Right lobe of liver (tissue), 6 donors: ENCODE data around the gene CMYA5. TPM values are rescaled to one million over a fixed set of nuclear protein-coding genes. Genes with fewer than 3 reads are reported as not detected.

ENCODE experiments used
- ATAC-seq, 4 donors: fragments of 200-7000 bp; cut with Tn5 transposase; one replicate each; pipeline ENCODE4 v1.9.1; 2020; ENCODE audit warnings: mild to moderate bottlenecking in 4 of 4, moderate library complexity in 4 of 4
- DNase-seq, 3 donors: peaks; one replicate each; pipeline ENCODE4 v3.0.0-alpha.2; 2020
- H3K27ac ChIP-seq, 3 donors: fragments of 200-600 bp; one replicate each; pipeline ENCODE4 v1.8.0; 2022
- H3K27me3 ChIP-seq, 2 donors: fragments of 200-600 bp; one replicate each; pipeline ENCODE4 v1.8.0; 2022
- H3K36me3 ChIP-seq, 4 donors: fragments of 200-600 bp; sonication (generic) in 1 of 4; one replicate each; pipeline versions ENCODE4 v1.5.1 to v1.8.0; 2017 to 2022; ENCODE audit warnings: control low read depth in 1 of 4
- H3K4me1 ChIP-seq, 4 donors: fragments of 200-600 bp; sonication (generic) in 1 of 4; one replicate each; pipeline versions ENCODE4 v1.5.1 to v1.8.0; 2017 to 2022; ENCODE audit warnings: control low read depth in 1 of 4
- H3K4me3 ChIP-seq, 3 donors: fragments of 200-600 bp; one replicate each; pipeline ENCODE4 v1.8.0; 2022
- H3K9me3 ChIP-seq, 4 donors: fragments of 200-600 bp; sonication (generic) in 1 of 4; one replicate each; pipeline versions ENCODE4 v1.5.1 to v1.8.0; 2017 to 2022; ENCODE audit warnings: control low read depth in 1 of 4
- CTCF ChIP-seq, 4 donors: fragments of 200-600 bp in 3 of 4; fragments of 450-650 bp in 1 of 4; IDR thresholded peaks; one replicate each; pipeline versions ENCODE4 v1.5.1 to v1.8.0; 2016 to 2022; ENCODE audit warnings: antibody characterized with exemption in 4 of 4, mild to moderate bottlenecking in 2 of 4
- POLR2A ChIP-seq: fragments of 450-650 bp; IDR thresholded peaks from one replicate; pipeline ENCODE4 v1.6.1; 2017; ENCODE audit warnings: antibody characterized with exemption, mild to moderate bottlenecking
- WGBS: methylation state at CpG from one replicate; pipeline ENCODE4 v1.1.6; 2018; ENCODE audit warnings: low coverage, low lambda C conversion rate; ENCODE audit not compliant: insufficient coverage; ENCODE audit errors: missing lambda C conversion rate; 5-methylcytosine and 5-hydroxymethylcytosine counted together
- intact Hi-C, 2 donors: fragments of 100-400 bp; cut with DNase I; formaldehyde crosslinking; loops; one replicate each; pipeline versions ENCODE4 v1.11.2 to v1.14.1; 2022
- total RNA-seq, 6 experiments: library from RNA; depleted of rRNA in 2 of 6; stranded (reverse); fragments of >200 nt in 2 of 6; fragmentation: NEBNext Ultra II Directional in 3 of 6; extraction: Animal tissue kit (Norgen Biotek cat#: 25700) in 3 of 6; gene quantifications; one replicate each; pipeline versions ENCODE4 v1.1.0 to v1.2.4, GENCODE V29; 2016 to 2023
- donor health status: DM: no; HTN: yes; CAD: no.
- donor health status: DM: no; HTN: no; CAD: no.
- donor health status: DM: no; HTN: no; CAD: no.
- donor health status: DM: no; HTN: yes; CAD: no.
- donor health status: DM: no; HTN: yes; CAD: no.

Gene CMYA5
- total RNA-seq, 6 experiments from 2014 or later = 1.1 to 5.8 (median 2.8) TPM

GRCh38 chr5:79791843-79792242 is 102.2 kb downstream of the CMYA5 start:
- TF ChIP-seq CTCF (IDR thresholded peaks at IDR 0.05) (no peak), POLR2A (no peak)
- Histone ChIP-seq H3K4me3 (no peak overlapping the region), H3K4me1 (peaks cover 0 to 32% (median 5%) of the 10 kb centered on the region in 4 donors), H3K27me3 (no peaks in the 10 kb centered on the region), H3K9me3 (no peaks in the 10 kb centered on the region), H3K36me3 (no peaks in the 10 kb centered on the region), H3K27ac (peak overlapping the region in 1 of 3 donors; percentile 20)
- intact Hi-C loops = no loop called here
- 48% methylated on average over 3 of the region's 3 CpGs for WGBS
- DNase-seq (peak; percentile 54 to 72 (median 65)), ATAC-seq (peak; percentile 82 to 95 (median 90))

GRCh38 chr5:79792463-79792862 is 102.8 kb downstream of the CMYA5 start:
- TF ChIP-seq CTCF (IDR thresholded peaks at IDR 0.05) = no peak
- TF ChIP-seq POLR2A = no peak
- ATAC-seq (peak in 3 of 4 donors; percentile 50 to 72 (median 63)), DNase-seq (no peak)
- Histone ChIP-seq H3K4me1 (peaks cover 0 to 26% (median 5%) of the 10 kb centered on the region in 4 donors), H3K27me3 (no peaks in the 10 kb centered on the region), H3K9me3 (no peaks in the 10 kb centered on the region), H3K36me3 (no peaks in the 10 kb centered on the region), H3K4me3 (no peak overlapping the region), H3K27ac (peak overlapping the region in 1 of 3 donors; percentile 20)
- intact Hi-C loops = no loop called here

DNA sequence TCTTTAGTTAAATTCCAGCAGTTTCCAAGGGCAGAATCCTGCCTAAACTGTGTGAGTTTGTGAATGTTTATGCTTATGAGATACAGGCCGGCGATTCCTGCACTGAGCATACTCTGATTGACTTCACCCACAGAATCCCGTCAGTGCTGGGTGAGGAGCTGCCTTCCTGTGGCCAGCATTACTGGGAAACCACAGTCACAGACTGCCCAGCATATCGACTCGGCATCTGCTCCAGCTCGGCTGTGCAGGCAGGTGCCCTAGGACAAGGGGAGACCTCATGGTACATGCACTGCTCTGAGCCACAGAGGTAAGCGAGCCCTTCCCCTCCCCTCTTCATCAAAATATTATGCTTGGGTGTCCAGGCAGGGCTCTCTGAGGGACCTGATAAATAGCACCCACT is 103.7 kb downstream of the CMYA5 start:
- H3K9me3 ChIP-seq = no peaks in the 10 kb centered on the region
- no peaks in the 10 kb centered on the region for H3K27me3 ChIP-seq
- WGBS = 67% methylated on average over 1 of the region's 7 CpGs
- DNase-seq = no peak
- H3K36me3 ChIP-seq = no peaks in the 10 kb centered on the region
- no peak overlapping the region for H3K27ac ChIP-seq
- ATAC-seq = no peak
- TF ChIP-seq POLR2A (no peak), CTCF (IDR thresholded peaks at IDR 0.05) (no peak)
- H3K4me1 ChIP-seq = peaks cover 0 to 18% (median 5%) of the 10 kb centered on the region in 4 donors
- H3K4me3 ChIP-seq = no peak overlapping the region
- intact Hi-C loops = no loop called here

DNA sequence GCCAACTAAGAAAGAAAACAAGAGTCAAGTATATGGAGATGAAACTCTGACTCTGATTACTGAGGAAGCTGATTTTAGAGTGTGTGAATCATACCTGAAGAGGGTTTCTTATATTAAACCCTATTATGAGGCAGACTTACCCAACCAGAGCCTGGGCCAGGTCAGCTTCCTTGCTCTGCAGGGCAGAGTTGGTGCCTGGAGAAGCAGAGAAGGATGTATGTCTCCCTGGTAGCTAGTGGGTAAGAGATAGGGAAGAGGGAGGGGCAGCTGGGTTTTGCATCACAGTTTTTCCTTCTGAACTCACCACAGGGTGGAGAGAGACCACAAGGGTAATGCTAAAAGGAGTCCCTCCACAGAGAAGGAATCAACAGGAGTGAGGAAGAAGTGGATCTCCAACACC is 104.1 kb downstream of the CMYA5 start:
- no peak for TF ChIP-seq CTCF (IDR thresholded peaks at IDR 0.05)
- no peak for TF ChIP-seq POLR2A
- no peaks in the 10 kb centered on the region for H3K36me3 ChIP-seq
- H3K4me3 ChIP-seq = no peak overlapping the region
- H3K27me3 ChIP-seq = no peaks in the 10 kb centered on the region
- intact Hi-C loops = no loop called here
- peaks cover 0 to 18% (median 5%) of the 10 kb centered on the region in 4 donors for H3K4me1 ChIP-seq
- H3K9me3 ChIP-seq = no peaks in the 10 kb centered on the region
- no peak for ATAC-seq
- no peak for DNase-seq
- H3K27ac ChIP-seq = no peak overlapping the region

- WGBS = 88% methylated on average over 2 of the region's 3 CpGs
- intact Hi-C loops = no loop called here
- Histone ChIP-seq H3K4me3 (no peak overlapping the region), H3K9me3 (no peaks in the 10 kb centered on the region), H3K27me3 (no peaks in the 10 kb centered on the region), H3K36me3 (no peaks in the 10 kb centered on the region), H3K27ac (no peak overlapping the region), H3K4me1 (peaks cover 0 to 18% (median 5%) of the 10 kb centered on the region in 4 donors)
- ATAC-seq (no peak), DNase-seq (no peak)
- TF ChIP-seq POLR2A (no peak), CTCF (IDR thresholded peaks at IDR 0.05) (no peak)
Measured at GRCh38 chr5:79794347-79794746, 104.7 kb downstream of the CMYA5 start.
